ENCODE results near the gene CDON.
A peak's percentile ranks its signal among the peaks of the same experiment; 100 is the strongest.

CDON gene

DNA sequence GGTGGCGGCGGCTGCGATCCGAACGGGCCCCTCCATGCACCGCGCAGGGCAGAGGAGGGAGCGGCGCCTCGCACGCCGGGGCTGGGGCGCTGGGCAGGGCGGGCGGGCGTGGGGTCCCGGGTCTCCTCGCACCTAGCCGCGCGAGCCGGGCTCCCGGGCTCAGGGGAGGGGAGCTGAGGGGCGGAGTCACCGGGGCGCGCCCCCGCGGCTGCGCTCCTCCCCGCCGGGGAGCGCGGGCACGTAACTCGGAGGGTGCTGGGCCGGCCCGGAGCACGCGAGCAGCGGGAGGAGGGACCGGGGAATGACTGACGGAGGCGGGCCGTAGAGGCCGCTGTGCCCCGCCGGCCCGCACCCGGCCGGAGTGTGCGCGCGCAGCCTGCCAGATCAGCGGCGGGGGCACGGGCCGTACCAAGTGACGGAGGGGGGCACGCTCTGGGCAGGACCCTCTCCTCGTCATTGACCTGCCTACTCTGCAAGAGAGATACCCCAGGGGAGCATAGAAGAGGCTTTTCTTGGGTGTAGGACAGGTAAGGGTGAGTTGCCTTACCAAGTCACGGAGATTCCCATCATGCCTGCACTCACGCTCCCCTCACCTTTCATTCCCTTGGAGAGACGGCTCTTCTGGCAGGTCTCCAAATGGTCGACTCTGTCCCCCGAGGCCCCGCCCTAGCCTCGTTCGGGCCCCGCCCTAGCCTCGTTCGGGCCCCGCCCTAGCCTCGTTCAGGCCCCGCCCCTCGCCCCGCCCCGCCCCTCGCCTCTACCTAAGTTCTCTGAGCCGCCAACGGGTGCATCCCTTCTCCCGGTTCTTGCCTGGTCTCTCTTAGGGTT lies at the start of gene CDON:
Gene CDON, minus strand, starts transcription at position 188 of the 828 bp plus-strand sequence. CDS start 39,390 bp downstream, outside the sequence.
- DNase-seq, result peak; percentile 98

DNA sequence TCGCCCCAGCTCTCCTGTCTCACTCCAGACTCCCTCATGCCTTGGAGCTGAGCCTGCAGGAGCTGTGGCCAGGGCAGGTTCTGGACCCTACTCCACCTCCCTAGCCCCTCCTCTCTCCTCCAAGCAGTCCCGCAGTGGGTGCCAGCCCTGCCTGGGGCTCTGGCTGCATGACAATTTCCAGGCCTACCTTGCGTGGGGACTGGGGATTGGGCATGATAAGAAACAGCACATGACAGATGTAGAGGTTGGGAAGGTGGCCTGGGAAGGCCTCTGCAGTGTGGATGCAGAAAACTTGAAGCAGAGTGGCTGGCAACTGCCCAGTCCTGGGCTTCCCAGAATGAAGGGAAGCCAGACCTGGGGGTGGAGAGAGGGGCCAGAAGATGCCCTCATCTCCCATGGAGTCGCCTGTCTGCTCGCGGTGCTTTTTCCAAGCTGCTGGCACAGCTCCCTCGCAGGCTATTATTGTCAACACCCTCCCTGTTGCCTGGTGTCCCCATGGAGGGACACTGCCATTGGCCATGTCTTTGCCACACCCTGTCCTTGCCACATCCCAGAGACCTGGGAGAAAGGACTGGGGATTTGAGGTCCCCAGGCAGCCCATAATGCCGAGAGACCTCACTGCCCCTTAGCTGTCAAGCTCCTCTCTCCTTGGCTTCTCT lies 48.9 kb upstream of the CDON start:
- peak; percentile 36 for DNase-seq

DNA sequence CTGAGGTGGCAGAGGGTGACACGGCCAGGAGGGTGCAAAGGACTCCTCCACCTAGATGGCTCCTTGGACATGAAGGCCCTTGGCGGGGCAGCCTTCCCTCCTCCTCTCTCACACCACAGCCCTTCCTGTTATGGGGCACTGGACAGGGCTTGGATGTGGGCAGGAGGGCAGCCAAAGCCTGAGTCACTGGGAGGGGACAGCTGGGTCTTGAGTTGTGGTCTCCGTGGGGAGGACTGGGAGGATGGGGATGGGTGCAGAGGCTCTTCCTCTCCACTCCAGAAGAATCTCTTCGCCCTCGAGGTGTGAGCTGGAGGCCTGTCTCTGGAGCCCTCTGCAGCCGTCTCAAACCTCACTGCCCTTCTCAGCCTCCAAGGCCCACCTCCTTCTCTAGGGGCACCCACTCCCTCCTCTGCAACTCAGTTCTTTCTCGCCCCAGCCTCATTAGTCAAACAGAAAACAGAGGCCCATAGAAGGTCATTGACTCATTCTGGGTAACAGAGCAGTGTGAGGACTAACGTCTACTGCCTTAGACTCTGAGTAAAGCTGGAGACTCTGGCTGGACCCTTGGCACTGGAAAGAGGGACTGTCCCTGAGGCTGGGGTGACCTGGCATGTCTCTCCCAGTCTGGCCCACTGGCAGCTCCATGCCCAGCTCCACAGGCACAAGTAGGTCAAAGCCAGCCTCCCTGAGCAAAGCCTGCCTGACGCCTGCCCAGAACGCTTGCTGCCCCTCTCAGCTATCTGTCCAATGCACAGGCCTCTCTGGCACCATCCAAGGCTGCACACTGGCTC lies 47.5 kb upstream of the CDON start:
- DNase-seq, result no peak

DNA sequence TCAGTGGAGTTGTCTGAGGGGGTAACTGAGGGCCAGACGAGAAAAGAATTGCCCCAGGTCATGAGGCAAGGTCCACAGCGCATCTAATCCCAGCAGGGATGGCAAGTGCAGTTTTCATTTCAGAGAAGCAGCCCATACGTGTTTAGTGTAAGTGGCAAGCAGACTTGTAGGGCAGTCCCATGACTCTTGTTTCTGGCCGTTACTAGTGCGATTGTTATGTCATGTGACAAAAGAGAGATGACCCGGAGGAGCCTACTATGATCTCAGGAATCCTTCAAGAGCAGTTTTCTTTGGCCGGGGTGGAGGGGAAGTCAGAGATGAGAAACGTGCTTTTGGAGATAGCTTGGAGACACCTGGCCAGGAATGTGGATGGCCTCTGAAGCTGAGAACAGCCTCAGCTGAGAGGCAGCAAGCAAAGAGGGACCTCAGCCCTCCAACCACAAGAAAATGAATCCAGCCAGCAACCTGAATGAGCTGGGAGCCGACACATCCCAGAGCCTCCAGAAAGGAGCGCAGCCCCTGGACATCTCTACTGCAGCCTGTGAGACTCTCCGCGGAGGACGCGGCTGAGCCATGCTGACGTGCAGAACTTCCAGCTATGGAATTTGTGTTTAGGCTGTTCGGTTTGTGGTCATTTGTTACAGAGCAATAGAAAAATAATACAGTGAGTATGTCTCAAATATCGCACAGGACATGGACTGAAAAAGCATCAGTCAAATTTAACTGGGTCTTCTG lies 44.1 kb upstream of the CDON start:
- no peak for DNase-seq

GRCh38 chr11:126105748-126106080 lies 43.0 kb upstream of the CDON start:
- DNase-seq, result no peak

- no peak for DNase-seq
These were observed 42.5 kb upstream of the CDON start for GRCh38 chr11:126105022-126105747.

DNA sequence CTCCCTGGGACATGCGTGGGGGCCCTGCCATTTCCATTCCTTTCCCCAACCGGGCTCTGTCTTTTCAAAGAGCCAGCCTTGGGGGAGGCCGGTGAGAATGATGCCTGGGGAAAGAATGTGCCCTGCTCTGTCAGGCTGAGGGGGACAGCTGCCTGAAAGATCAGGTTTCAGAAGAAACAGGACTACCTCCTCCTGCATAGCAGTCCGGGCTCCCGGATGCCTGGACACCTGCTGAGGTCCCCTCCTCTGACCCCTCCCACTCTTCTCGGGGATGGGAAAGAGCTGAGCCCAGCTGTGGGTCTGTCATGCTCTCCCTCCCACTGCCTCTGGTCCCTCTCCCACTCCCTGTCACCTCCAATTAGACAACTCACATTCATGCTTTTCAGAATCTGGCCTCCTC lies 41.8 kb upstream of the CDON start:
- peak; percentile 72 for DNase-seq

DNA sequence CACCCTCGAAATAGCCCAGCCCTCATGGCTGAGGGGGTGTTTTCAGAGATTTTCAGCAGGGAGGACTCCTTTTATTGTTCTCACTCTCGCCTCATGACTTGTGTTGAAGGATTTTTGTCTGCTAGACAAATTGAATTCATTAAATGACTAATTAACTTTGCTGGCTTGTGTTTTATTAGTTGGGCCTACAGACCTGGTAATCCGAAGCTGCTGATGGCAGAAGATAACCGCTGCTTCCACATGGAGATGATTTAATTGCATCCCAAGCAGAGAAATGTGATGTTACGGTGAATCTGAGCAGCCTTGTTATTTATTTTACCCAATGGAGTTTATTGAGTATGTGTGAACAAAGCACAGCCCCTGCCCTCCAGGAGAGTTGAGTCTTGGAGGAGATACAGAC lies 40.5 kb upstream of the CDON start:
- DNase-seq, result no peak

DNA sequence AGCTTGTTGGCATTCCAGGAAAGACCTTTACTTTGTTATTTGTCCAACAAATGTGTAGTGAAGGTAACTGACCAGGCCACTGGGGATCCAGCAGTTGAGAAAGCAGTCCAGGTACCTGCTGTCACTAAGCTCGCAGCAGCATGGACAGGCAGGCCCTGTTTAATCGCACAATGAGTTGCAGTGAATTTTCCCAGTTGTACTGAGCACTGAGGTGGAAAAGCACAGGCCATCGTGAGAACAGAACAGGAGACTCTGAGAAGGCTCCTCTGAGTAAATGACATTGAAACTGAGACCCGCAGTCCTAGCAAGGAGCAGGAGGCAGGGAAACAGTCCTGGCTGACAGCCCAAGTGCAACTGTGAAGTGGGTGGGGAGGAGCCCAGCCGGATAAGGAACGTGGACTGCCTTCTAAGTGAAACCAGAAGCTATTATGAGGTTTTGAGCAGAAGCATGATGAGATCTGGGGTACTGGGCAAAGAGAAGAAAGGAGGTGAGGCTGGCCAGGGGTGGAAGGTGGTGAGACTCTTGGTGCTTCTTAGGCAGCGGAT lies 39.8 kb upstream of the CDON start:
- DNase-seq, result peak; percentile 28

GRCh38 chr11:126101930-126102283 lies 39.2 kb upstream of the CDON start:
- DNase-seq, result no peak

DNA sequence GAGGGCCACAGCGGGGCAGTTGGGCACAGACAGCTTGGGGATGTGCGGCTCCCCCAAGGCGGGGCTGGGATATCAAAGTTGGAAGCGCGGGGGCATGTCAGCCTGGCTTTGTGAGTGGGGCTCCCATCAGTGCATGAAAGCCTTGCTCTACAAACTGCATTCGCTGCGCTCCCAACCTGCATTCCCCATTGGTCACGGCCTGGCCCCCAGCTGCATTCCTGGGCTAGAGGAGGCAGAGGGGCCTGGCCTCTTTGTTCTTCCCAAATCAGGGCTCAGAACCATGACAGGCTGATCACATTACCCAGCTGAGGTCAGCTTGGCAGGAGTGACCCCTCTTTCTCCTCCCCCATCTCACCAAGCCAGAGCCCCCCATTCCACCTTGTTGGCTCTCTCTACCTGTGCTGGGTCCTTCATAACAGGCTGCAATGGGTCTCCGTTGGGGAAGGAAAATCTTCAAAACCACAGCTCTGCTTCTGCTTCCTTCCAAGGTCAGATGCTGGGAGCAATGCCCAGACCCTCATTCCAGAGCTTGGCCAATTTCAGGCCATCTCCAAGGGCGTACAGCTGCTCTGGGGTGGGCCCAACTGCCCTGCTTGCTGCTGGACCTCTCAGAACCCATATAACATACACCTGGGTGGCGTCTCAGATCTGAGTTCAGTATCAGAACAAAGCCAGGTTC lies 38.7 kb upstream of the CDON start:
- no peak for DNase-seq

- no peak for DNase-seq
These were observed 38.0 kb upstream of the CDON start for GRCh38 chr11:126100716-126101115.

DNA sequence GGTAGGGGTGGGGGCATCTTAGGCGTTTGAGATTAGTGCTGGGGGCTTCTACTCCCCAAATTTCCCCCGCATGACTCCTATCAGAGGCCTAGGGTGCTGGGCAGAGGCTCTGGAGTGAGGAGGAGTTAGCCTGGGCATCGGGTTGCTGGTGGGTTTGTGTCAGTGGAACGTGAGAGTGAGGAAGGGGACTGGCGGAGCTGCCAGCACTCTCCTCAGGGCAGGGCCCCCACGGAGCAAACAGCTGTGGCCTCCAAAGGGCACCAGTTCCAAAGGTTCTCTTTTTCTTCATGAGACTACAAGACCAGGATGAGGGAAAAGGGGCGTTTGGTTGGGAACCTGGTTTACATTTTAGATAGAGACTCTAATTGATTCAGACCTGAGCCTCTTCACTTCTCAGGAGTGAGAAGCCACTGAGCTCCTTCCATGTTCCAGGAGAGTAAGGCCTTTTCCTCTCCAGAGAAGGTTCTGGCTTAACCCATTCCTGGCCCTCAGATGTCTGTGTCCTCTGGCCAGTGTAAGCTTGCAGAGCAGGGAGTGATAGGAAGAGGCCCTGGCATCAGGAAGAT lies 35.6 kb upstream of the CDON start:
- DNase-seq, result no peak

DNA sequence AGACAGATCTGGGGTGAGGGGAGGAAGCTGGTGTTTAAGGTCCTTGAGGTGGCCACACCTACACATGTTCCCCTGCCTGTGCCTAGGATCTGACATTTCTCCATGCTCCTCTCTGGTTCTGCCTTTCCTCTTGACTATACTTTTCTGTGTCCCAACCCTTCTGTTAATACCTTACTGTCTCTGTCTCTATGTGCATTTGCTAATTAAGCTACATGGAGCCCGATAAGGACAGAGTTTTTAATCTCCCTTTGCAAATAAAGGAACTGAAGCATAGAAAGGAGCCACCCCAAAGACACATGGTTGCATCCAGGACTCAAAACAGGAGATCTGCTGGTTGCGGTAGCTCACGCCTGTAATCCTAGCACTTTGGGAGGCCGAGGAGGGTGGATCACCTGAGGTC lies 33.1 kb upstream of the CDON start:
- no peak for DNase-seq

- DNase-seq, result peak; percentile 74
These were observed 27.8 kb upstream of the CDON start for GRCh38 chr11:126090452-126090851.

DNA sequence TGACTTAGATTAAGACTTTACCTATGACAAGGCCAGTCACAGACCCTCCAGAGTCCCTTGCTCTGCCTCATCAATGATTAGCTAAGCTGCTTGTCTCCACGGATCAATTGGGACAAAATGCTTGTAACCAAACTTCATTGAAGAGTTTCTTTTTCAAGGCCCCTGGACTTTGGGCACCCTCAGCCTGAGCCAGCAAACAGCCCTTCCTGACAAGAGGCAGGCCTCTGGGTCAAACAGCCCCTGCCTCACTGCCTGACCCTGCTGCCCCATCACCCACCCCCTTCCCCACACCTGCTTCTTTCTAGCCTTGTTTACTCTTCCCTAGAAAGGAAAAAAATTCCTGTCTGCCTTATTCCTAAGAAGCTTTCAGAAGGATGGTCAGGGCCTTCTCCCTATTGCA lies 26.3 kb upstream of the CDON start:
- DNase-seq, result no peak

GRCh38 chr11:126086248-126086647 lies 23.6 kb upstream of the CDON start:
- no peak for DNase-seq

- peak; percentile 70 for DNase-seq
These were observed 21.9 kb upstream of the CDON start for GRCh38 chr11:126084608-126084912.

DNA sequence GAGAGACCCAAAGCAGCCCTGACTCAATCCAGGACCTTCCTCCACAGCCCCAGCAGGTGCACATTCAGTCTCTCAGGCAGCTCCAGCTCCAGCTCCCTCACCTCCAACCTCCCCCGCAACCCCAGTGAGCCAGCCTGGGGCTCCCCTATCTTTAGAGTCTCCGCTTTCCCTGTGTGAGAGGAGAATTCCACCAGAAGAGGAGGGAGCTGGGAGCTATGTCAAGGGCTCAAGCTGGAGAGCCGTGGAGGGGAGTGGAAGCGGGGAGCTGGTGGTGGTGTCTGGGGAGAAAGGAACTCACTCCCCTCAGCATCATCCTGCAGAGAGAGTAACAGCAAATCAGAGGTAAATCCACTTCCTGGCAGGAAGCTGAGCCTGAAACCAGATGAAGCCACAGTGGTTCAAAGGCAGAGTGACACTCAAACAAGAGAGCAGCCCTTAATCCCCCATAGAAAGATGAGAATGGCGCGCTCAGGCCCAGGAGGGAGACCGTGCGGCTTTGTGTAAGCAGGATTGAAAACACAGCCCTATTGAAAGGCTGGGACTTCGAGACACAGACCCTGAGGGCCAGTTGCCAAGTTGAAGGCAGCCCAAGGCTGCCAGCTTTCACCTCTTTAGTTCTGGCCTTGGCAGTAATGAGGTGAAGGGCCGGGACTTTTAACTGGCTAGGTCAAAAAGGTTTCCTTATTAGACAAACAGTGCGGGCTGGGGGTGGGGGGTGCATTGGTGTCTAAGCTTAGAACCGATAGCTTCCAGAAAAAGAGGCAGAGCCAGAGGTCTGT lies 21.4 kb upstream of the CDON start:
- peak; percentile 70 for DNase-seq

DNA sequence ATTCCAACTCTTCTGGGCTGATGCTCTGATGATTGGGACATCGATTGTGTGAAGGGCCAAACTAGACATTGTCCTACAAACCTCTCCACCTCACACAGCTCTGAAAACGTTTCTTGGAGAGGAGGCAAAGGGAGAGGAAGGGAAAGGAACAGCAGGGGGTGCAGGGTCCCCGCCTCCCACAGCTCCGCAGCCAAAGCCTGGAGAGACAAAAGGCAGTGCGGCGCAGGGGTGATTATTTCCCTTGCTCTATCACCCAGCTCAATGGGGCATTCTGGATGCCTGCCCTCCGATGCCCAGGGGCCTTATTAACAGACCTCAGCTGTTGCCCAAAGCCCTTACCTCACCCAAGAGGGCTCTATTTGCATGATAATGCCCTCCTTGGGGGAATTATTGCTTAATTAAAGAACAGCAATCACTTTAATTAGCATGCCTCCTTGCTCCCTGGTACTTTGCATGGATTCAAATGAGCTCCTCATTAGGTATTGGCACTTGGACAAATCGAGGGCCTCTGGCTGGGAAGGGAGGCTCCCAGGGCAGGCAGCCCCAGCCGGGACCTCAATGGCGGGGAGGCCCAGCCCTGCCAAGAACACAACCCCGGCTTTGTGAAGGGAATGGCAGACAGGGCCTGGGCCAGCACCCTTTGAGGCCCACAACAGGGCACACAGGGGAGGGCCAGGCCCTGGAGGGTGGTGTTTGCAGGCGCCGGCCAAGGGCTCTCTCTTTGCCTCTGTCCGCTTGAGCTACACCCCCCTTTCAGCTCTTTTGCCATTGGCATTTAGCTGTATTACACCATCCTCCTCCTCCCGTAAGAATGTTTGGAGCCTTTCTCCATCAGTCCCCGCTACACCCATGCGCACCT lies 19.8 kb upstream of the CDON start:
- DNase-seq, result no peak
